Gastrocnemius medialis (tissue), 4 donors: ENCODE data around the gene CALN1.

Experiments
- POLR2A ChIP-seq, 2 donors: fragments of 450-650 bp; IDR thresholded peaks; one replicate each; pipeline ENCODE4 v1.6.1; 2017; ENCODE audit warnings: antibody characterized with exemption in 2 of 2, mild to moderate bottlenecking in 2 of 2, moderate library complexity in 2 of 2
- TF ChIP-seq, protein P1 (sequence below), 5 experiments: fragments of 450-650 bp in 3 of 5; fragments of 200-600 bp in 2 of 5; sonication (generic) in 2 of 5; IDR thresholded peaks in 4 of 5; conservative IDR thresholded peaks in 1 of 5; 1 replicate in 4 of 5; 2 replicates in 1 of 5; pipeline ENCODE4 v1.5.1; 2016 to 2019; ENCODE audit warnings: antibody characterized with exemption in 5 of 5, mild to moderate bottlenecking in 3 of 5, moderate library complexity in 3 of 5

DNA sequence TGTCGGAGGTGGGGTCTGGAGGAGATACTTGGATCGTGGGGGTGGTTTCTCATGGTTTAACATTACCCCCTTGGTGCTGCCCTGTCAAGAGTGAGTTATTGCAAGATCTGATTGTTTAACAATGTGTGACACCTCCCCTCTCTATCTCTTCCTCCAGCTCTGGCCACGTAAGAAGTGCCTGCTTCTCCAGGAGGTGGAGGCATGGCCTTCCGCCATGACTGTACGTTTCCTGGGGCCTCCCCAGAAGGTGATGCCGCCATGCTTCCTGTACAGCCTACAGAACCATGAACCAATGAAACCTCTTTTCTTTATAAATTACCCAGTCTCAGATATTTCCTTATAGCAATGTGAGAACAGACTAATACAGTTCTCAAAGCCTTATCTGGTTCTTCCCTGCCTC, 547.0 kb downstream of the CALN1 start:
- TF ChIP-seq, protein P1, sequence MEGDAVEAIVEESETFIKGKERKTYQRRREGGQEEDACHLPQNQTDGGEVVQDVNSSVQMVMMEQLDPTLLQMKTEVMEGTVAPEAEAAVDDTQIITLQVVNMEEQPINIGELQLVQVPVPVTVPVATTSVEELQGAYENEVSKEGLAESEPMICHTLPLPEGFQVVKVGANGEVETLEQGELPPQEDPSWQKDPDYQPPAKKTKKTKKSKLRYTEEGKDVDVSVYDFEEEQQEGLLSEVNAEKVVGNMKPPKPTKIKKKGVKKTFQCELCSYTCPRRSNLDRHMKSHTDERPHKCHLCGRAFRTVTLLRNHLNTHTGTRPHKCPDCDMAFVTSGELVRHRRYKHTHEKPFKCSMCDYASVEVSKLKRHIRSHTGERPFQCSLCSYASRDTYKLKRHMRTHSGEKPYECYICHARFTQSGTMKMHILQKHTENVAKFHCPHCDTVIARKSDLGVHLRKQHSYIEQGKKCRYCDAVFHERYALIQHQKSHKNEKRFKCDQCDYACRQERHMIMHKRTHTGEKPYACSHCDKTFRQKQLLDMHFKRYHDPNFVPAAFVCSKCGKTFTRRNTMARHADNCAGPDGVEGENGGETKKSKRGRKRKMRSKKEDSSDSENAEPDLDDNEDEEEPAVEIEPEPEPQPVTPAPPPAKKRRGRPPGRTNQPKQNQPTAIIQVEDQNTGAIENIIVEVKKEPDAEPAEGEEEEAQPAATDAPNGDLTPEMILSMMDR (IDR thresholded peaks at IDR 0.05 in 4 of 5, conservative IDR thresholded peaks at IDR 0.05 in 1 of 5): no peak
- no peak for TF ChIP-seq POLR2A (IDR thresholded peaks at IDR 0.05)
